Coronary artery (tissue), 2 donors: ENCODE data around the gene UVRAG.

Source experiments
- DNase-seq: peaks from one replicate; pipeline ENCODE4 v3.0.0-alpha.2; 2017; ENCODE audit warnings: low spot score
- H3K27ac ChIP-seq, 2 donors: fragments of 200-600 bp; sonication (generic); one replicate each; pipeline ENCODE4 v1.5.1; 2016 to 2019
- H3K4me3 ChIP-seq: fragments of 200-600 bp; sonication (generic); 2 replicates; pipeline ENCODE4 v1.5.1; 2016; ENCODE audit warnings: mild to moderate bottlenecking, moderate library complexity
- TF ChIP-seq, protein P1 (sequence below): fragments of 200-600 bp; sonication (generic); IDR thresholded peaks from one replicate; pipeline ENCODE4 v1.5.1; 2019; ENCODE audit warnings: antibody characterized with exemption

UVRAG gene

DNA sequence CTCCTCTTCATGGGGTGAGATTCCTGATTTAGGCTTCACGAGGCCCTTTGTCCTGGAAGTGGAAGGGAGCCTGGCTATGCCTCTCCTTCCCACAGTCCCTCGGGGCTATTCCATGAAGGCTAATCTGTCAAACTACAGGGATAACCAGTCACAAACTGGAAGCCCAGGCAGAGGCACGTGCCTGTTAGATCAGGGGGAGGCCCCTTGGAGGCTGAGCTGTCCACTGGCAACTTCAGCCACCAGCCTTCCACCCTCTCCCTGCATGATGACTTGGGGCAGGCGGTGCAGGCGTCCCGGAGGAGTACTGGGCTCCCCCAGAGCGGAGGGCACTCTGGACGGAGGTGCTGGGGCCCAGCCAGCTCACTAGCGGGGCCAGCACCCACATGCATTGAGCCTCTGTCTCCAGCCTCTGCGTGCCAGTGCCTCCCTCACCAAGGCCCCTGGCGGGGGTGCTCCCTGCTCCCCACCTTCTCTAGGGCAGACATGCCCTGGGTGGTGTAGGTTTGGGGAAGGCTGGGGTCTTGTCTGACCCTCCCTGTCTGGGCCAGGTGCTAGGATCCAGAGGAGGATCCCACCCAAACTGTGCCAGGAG is 348.4 kb downstream of the UVRAG start:
- no peak for DNase-seq
- TF ChIP-seq, protein P1, sequence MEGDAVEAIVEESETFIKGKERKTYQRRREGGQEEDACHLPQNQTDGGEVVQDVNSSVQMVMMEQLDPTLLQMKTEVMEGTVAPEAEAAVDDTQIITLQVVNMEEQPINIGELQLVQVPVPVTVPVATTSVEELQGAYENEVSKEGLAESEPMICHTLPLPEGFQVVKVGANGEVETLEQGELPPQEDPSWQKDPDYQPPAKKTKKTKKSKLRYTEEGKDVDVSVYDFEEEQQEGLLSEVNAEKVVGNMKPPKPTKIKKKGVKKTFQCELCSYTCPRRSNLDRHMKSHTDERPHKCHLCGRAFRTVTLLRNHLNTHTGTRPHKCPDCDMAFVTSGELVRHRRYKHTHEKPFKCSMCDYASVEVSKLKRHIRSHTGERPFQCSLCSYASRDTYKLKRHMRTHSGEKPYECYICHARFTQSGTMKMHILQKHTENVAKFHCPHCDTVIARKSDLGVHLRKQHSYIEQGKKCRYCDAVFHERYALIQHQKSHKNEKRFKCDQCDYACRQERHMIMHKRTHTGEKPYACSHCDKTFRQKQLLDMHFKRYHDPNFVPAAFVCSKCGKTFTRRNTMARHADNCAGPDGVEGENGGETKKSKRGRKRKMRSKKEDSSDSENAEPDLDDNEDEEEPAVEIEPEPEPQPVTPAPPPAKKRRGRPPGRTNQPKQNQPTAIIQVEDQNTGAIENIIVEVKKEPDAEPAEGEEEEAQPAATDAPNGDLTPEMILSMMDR: no peak
- H3K4me3 ChIP-seq: no peak overlapping the region
- H3K27ac ChIP-seq: no peak overlapping the region

DNA sequence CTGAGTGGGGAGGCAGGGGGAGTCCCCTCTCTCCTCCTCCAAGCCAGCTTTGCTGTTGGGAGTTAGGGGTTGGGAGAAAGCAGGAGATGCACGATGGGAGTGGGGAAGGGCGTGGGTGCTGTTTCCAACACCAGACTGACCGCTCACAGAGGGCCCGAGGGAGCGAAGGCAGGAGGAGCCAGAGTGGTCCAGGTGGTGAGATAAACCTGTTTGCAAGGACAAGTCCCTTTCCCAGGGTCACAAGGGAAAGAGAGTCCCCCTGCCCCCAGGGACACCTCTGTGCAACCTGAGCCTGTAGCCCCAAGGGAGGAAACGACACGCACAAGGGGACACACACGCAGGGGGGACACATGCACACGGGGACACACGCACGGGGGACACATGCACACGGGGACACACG is 349.1 kb downstream of the UVRAG start:
- no peak for DNase-seq
- no peak overlapping the region for H3K4me3 ChIP-seq
- no peak overlapping the region for H3K27ac ChIP-seq
- TF ChIP-seq, protein P1: no peak

DNA sequence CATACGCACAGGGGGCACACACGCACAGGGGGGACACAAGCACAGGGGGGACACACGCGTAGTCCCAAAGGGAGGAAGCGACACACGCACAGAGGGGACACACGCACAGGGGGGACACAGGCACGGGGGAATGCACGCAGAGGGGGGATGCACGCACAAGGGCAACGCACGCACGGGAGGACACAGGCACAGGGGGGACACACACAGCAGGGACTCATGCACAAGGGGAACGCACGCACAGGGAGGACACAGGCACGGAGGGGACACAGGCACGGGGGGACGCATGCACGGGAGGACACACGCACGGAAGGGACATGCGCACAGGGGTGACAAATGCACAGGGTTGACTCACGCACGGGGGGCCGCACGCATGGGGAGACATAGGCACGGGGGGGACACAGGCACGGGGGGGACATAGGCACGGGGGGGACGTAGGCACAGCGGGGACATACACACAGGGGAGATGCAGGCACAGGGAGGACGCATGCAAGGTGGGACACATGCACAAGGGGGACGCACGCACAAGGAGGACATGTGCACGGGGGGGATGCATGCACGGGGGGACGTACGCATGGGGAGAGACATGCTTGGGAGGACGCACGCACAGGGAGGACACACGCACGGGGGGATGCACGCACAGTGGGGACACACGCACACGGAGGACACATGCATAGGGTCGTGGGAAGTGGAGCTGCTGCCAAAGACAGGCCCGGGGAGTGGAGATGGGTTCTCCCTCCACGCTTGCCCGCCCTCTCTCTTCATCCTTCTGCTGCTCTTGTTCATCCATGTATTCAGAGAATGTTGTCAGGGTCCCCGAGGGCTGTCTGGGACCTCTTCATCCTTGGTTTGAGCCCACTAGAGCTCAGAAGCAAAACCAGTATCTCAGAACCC is 350.1 kb downstream of the UVRAG start:
- DNase-seq: no peak
- H3K27ac ChIP-seq: no peak overlapping the region
- TF ChIP-seq, protein P1: no peak
- no peak overlapping the region for H3K4me3 ChIP-seq

DNA sequence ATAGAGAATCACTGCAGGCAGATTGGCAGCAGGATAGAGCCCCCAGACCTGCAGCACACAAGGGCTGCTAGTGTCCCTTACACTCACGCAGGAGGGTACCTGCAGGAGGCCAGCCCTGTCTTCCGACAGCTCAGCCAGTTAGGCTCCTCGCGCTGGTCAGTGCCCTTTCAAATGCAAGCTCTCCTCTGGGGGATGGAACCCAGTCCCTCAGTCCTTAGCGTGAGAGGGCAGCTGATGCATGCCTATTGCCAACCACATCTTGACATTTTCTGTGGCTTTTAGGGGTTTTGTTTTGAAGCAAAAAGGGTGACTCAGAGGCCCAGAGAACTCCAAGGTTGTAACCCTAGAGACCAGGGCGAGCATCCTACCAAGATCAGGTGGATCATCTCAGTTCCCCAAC is 351.3 kb downstream of the UVRAG start:
- TF ChIP-seq, protein P1: no peak
- Histone ChIP-seq H3K4me3 (no peak overlapping the region), H3K27ac (no peak overlapping the region)
- no peak for DNase-seq

DNA sequence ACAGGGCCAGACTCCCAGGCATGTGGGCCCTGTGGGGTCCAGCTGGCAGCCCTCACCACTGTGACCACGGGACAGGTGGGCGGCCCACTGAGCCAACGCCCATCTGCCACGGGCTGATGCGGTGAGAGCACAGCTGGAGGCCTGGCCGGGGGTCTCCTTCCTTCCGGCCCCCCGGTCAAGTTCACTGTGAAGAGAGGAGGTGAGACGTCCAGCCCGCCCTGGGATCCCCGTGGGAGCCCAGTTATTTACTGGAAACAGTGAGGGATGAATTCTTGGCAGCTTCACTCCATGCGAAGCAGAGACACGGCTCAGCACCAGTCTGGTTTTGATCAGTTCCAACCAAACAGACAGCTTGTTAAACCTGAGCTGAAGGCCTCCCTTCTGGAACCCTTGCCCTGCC is 352.6 kb downstream of the UVRAG start:
- no peak for DNase-seq
- no peak overlapping the region for H3K4me3 ChIP-seq
- no peak overlapping the region for H3K27ac ChIP-seq
- TF ChIP-seq, protein P1: no peak

DNA sequence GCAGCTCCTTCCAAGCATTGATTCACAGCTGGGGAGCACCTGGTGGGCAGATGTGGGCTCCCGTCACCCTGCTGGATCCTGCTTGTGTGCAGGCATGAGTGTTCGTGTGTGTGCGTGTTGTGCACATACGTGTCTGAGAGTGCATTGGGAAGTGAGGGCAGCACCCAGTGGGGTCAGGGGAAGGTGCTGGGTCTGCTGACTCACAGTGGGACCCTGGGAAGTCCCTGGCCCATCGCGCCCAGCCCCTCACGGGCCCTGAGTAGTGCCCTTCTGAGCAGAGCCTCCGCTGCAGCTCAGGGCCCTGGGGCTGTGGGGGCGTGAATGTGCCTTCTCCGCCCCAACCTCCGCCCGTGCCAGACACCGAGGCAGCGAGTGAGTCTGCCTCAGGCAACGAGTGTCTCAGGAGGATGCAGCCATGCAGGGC is 354.5 kb downstream of the UVRAG start:
- no peak overlapping the region for H3K4me3 ChIP-seq
- TF ChIP-seq, protein P1: no peak
- no peak for DNase-seq
- no peak overlapping the region for H3K27ac ChIP-seq

DNA sequence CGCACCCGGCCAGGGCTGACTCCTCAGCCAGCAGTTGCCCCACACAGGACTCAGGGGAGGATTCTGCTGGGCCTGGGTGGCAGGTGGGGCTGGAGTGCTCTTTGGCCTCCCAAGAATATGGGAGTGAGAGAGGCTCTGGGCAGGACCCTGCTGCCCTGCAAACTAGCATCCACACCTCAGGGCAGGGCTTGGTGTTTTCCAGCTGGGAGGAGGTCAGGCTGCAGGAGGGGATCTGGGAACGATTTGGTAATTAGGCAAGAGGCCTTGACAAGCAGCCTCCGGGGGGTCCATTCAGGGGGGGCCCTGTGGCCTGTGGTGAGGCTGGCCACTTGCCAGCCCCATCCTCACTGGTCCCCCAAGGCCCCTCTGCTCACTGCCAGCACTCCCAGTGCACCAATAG is 355.5 kb downstream of the UVRAG start:
- TF ChIP-seq, protein P1: no peak
- no peak for DNase-seq
- no peak overlapping the region for H3K4me3 ChIP-seq
- H3K27ac ChIP-seq: no peak overlapping the region
